OCI-LY1 (cell line): Measurements from ENCODE around the gene DGKB.

Experiments
- H2AFZ ChIP-seq: fragments of 200-600 bp; sonication (generic), shearing (Covaris generic); 2 replicates; pipeline ENCODE4 v1.6.0; 2014; ENCODE audit warnings: antibody characterized with exemption, mild to moderate bottlenecking, low read length
- H3F3A ChIP-seq: fragments of 200-600 bp; sonication (generic), shearing (Covaris generic); 2 replicates; pipeline ENCODE4 v1.6.0; 2014; ENCODE audit warnings: mild to moderate bottlenecking, antibody characterized with exemption, low read length, moderate library complexity; ENCODE audit not compliant: insufficient read depth
- H3K27ac ChIP-seq: fragments of 200-600 bp; sonication (generic); 2 replicates; pipeline ENCODE4 v1.5.1; 2014; ENCODE audit warnings: low read length, mixed run types, mild to moderate bottlenecking, low read depth; ENCODE audit not compliant: poor library complexity, severe bottlenecking
- H3K27me3 ChIP-seq: fragments of 200-600 bp; sonication (generic); 2 replicates; pipeline ENCODE4 v1.6.0; 2014; ENCODE audit warnings: antibody characterized with exemption, mild to moderate bottlenecking, low read length, moderate library complexity; ENCODE audit not compliant: insufficient read depth
- H3K36me3 ChIP-seq: fragments of 200-600 bp; sonication (generic); 2 replicates; pipeline ENCODE4 v1.6.1; 2014; ENCODE audit warnings: mild to moderate bottlenecking, antibody characterized with exemption, low read length, moderate library complexity, mixed read lengths; ENCODE audit not compliant: insufficient read depth
- H3K4me1 ChIP-seq: fragments of 200-600 bp; sonication (generic); 2 replicates; pipeline ENCODE4 v1.5.1; 2014; ENCODE audit warnings: mild to moderate bottlenecking, low read length, moderate library complexity; ENCODE audit not compliant: insufficient read depth, severe bottlenecking
- H3K4me2 ChIP-seq: fragments of 200-600 bp; sonication (generic), shearing (Covaris generic); 2 replicates; pipeline ENCODE4 v1.6.1; 2014; ENCODE audit warnings: low read length
- H3K4me3 ChIP-seq: fragments of 200-600 bp; sonication (generic); 2 replicates; pipeline ENCODE4 v1.5.1; 2014; ENCODE audit warnings: low read length, low read depth, mild to moderate bottlenecking, mixed read lengths; ENCODE audit not compliant: poor library complexity, severe bottlenecking
- H3K79me2 ChIP-seq: fragments of 200-600 bp; shearing (Covaris generic); 2 replicates; pipeline ENCODE4 v1.6.1; 2016; ENCODE audit warnings: mixed run types, low read length, mixed read lengths; ENCODE audit not compliant: insufficient read depth
- H3K9ac ChIP-seq: fragments of 200-600 bp; sonication (generic), shearing (Covaris generic); 2 replicates; pipeline ENCODE4 v1.6.1; 2014; ENCODE audit warnings: mild to moderate bottlenecking, low read length, mixed read lengths
- H3K9me2 ChIP-seq: fragments of 200-600 bp; sonication (generic), shearing (Covaris generic); 2 replicates; pipeline ENCODE4 v1.6.1; 2014; ENCODE audit warnings: low read depth, mild to moderate bottlenecking, low read length, mixed read lengths
- H3K9me3 ChIP-seq: fragments of 200-600 bp; shearing (Covaris generic); 2 replicates; pipeline ENCODE4 v1.6.1; 2014; ENCODE audit warnings: low read length, mixed read lengths
- H4K20me1 ChIP-seq: fragments of 200-600 bp; sonication (generic), shearing (Covaris generic); 2 replicates; pipeline ENCODE4 v1.6.0; 2016; ENCODE audit warnings: mild to moderate bottlenecking, low read length; ENCODE audit not compliant: insufficient read depth
- EZH2 ChIP-seq: fragments of 200-600 bp; sonication (generic), shearing (Covaris generic); IDR thresholded peaks from 2 replicates; pipeline ENCODE4 v1.8.0; 2017; ENCODE audit warnings: borderline replicate concordance, mixed run types, mild to moderate bottlenecking, antibody characterized with exemption, low read length, moderate library complexity, mixed read lengths
- TF ChIP-seq, protein P1 (sequence below): fragments of 200-600 bp; sonication (generic), shearing (Covaris generic); IDR thresholded peaks from 2 replicates; pipeline ENCODE4 v1.5.1; 2017; ENCODE audit warnings: mild to moderate bottlenecking, antibody characterized with exemption, low read length, moderate library complexity, mixed read lengths

The DGKB gene

DNA sequence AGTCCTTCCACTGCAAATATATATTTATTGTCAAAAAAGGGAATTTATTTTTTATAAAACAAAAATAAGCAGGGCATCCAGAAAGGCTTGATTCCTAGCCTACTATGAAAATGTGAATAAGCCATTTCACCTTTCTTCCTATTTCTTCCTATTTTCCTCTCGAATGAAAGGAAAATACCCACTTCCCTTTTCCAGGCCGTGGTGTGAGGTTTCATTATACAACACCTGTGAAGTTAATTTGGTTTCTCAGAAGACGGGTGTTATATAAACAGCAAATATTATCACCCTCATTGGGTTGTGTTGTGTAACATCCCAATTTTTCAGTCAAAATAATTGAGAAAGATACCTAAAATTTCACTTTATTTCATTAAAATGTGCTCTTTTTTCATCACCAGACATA, 214.3 kb downstream of the DGKB start:
- Histone ChIP-seq H4K20me1 (no peaks in the 10 kb centered on the region), H2AFZ (no peak overlapping the region), H3K36me3 (no peaks in the 10 kb centered on the region), H3K9me3 (no peaks in the 10 kb centered on the region), H3F3A (no peaks in the 10 kb centered on the region), H3K9ac (no peak overlapping the region), H3K4me3 (no peak overlapping the region), H3K9me2 (no peaks in the 10 kb centered on the region), H3K27me3 (no peaks in the 10 kb centered on the region), H3K4me1 (peaks cover 36% of the 10 kb centered on the region), H3K79me2 (no peaks in the 10 kb centered on the region), H3K27ac (no peak overlapping the region), H3K4me2 (no peak overlapping the region)
- TF ChIP-seq, protein P1, sequence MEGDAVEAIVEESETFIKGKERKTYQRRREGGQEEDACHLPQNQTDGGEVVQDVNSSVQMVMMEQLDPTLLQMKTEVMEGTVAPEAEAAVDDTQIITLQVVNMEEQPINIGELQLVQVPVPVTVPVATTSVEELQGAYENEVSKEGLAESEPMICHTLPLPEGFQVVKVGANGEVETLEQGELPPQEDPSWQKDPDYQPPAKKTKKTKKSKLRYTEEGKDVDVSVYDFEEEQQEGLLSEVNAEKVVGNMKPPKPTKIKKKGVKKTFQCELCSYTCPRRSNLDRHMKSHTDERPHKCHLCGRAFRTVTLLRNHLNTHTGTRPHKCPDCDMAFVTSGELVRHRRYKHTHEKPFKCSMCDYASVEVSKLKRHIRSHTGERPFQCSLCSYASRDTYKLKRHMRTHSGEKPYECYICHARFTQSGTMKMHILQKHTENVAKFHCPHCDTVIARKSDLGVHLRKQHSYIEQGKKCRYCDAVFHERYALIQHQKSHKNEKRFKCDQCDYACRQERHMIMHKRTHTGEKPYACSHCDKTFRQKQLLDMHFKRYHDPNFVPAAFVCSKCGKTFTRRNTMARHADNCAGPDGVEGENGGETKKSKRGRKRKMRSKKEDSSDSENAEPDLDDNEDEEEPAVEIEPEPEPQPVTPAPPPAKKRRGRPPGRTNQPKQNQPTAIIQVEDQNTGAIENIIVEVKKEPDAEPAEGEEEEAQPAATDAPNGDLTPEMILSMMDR = no peak
- TF ChIP-seq EZH2 = no peak

DNA sequence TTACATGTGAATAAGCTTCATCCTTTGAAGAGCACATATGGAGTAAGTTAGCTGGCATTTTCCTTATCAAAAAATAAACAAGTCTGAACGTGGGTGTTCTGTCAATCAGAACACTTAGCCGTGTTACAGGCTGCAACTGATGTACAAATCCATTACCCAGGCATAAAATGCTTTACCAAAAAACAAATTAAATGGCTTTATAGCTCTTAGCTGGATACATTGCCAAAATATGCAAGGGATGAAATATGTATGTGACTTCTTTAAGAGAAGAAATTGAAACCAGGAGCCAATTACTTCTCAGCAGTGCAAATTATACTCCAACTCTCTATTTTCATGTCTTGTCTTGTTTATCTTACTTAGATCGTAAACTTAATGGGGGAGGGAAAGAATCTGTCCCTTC, 214.8 kb downstream of the DGKB start:
- Histone ChIP-seq H3K27ac (no peak overlapping the region), H3K36me3 (no peaks in the 10 kb centered on the region), H2AFZ (no peak overlapping the region), H3K79me2 (no peaks in the 10 kb centered on the region), H3K9me2 (no peaks in the 10 kb centered on the region), H3K27me3 (no peaks in the 10 kb centered on the region), H3K4me2 (no peak overlapping the region), H3K9me3 (no peaks in the 10 kb centered on the region), H4K20me1 (no peaks in the 10 kb centered on the region), H3K9ac (no peak overlapping the region), H3F3A (no peaks in the 10 kb centered on the region), H3K4me3 (no peak overlapping the region), H3K4me1 (peaks cover 36% of the 10 kb centered on the region)
- no peak for TF ChIP-seq EZH2
- TF ChIP-seq, protein P1 = no peak

DNA sequence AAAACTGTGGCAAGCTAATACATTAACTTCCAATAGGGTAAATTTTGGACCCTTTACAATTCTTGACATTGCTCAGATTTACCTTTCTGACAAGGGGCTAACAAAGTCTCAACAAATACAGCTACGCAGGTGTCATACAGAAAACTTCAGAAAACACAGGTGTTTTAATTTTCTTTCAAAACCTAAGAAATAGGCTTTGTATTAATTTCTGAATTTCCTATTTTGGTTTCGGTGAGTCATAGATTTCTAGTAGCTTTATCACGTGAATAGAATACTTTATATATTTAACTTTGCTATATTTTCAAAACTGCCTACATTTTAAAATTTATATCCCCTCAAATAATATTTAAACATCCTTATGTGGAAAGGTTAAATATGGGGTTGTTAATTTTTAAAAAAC, 215.3 kb downstream of the DGKB start:
- no peaks in the 10 kb centered on the region for H3K79me2 ChIP-seq
- H4K20me1 ChIP-seq = no peaks in the 10 kb centered on the region
- TF ChIP-seq, protein P1 = no peak
- no peak for TF ChIP-seq EZH2
- no peak overlapping the region for H2AFZ ChIP-seq
- H3K4me1 ChIP-seq = peaks cover 36% of the 10 kb centered on the region
- no peaks in the 10 kb centered on the region for H3K9me2 ChIP-seq
- H3K9ac ChIP-seq = no peak overlapping the region
- H3K36me3 ChIP-seq = no peaks in the 10 kb centered on the region
- no peaks in the 10 kb centered on the region for H3F3A ChIP-seq
- H3K4me2 ChIP-seq = no peak overlapping the region
- no peak overlapping the region for H3K27ac ChIP-seq
- H3K9me3 ChIP-seq = no peaks in the 10 kb centered on the region
- H3K27me3 ChIP-seq = no peaks in the 10 kb centered on the region
- H3K4me3 ChIP-seq = no peak overlapping the region
